ENCODE data around the gene CARF.
"Not testable (repeated sequence)": the region's sequence is repeated elsewhere in the genome, so short reads cannot be mapped to it uniquely, and the experiment has no call there.

CARF gene

GRCh38 chr2:202911512-202912341 lies at the start of gene CARF, which contains the start of gene WDR12:
TSS of gene CARF (plus strand) at chr2:202912275. CDS start at chr2:202941903, 29,628 bp downstream.
TSS of gene WDR12 (minus strand) at chr2:202911673. CDS start at chr2:202911476, 197 bp downstream.
- peak; percentile 82 to 84 for DNase-seq

- DNase-seq, result peak; percentile 47 to 53
These were observed 41.4 kb upstream of the CARF start for GRCh38 chr2:202870431-202871299.

GRCh38 chr2:202871300-202872141 lies 40.6 kb upstream of the CARF start, which contains the start of gene ICA1L:
TSS of gene ICA1L (minus strand) at chr2:202871766. CDS start at chr2:202829009, 42,757 bp downstream.
- DNase-seq, result peak; percentile 34 to 54

GRCh38 chr2:202877699-202878098 lies 34.4 kb upstream of the CARF start:
- DNase-seq, result no peak

- no peak for DNase-seq
These were observed 30.5 kb upstream of the CARF start for GRCh38 chr2:202881570-202881969.

- no peak for DNase-seq
These were observed 27.9 kb upstream of the CARF start for GRCh38 chr2:202883987-202884675.

- DNase-seq, result no peak
These were observed 26.9 kb upstream of the CARF start for GRCh38 chr2:202885190-202885589.

- not testable (repeated sequence) for DNase-seq
These were observed 6.6 kb upstream of the CARF start for GRCh38 chr2:202905507-202905906.

- no peak for DNase-seq
These were observed 3.9 kb upstream of the CARF start for GRCh38 chr2:202908186-202908585.

GRCh38 chr2:202909394-202910192 lies 2.5 kb upstream of the CARF start:
- no peak for DNase-seq

- not testable (repeated sequence) for DNase-seq
These were observed 1.8 kb upstream of the CARF start for GRCh38 chr2:202910250-202910649.

- DNase-seq, result no peak
These were observed 1.4 kb upstream of the CARF start for GRCh38 chr2:202910698-202911097.

GRCh38 chr2:202911203-202911511 lies 918 bp upstream of the CARF start:
- no peak for DNase-seq

- DNase-seq, result not testable (repeated sequence)
These were observed 497 bp downstream of the CARF start for GRCh38 chr2:202912342-202913201.

- no peak for DNase-seq
These were observed 6.8 kb downstream of the CARF start for GRCh38 chr2:202918860-202919259.

GRCh38 chr2:202932425-202933138 lies 20.5 kb downstream of the CARF start:
- no peak for DNase-seq

- DNase-seq, result no peak
These were observed 21.1 kb downstream of the CARF start for GRCh38 chr2:202933139-202933510.

GRCh38 chr2:202933958-202934357 lies 21.9 kb downstream of the CARF start:
- DNase-seq, result no peak

GRCh38 chr2:202934456-202934855 lies 22.4 kb downstream of the CARF start:
- DNase-seq, result no peak

GRCh38 chr2:202938960-202939359 lies 26.9 kb downstream of the CARF start:
- no peak for DNase-seq
